Measurements from ENCODE around the gene DDX43. TPM values are rescaled to one million over a fixed set of nuclear protein-coding genes. Genes with fewer than 3 reads are reported as not detected.

DDX43 gene
- total RNA-seq, 1 experiment from 2014 or later = 0.68 TPM

GRCh38 chr6:73413102-73413501 lies 18.5 kb downstream of the DDX43 start:
- no peaks in the 10 kb centered on the region for H3K9me3 Mint-ChIP-seq
- ATAC-seq (no peak), DNase-seq (ENCODE audit: low spot score) (no peak)
- POLR2A ChIA-PET = no interaction called here
- no peaks in the 10 kb centered on the region for H3K27me3 Mint-ChIP-seq (ENCODE audit: low read depth)
- H3K27ac Mint-ChIP-seq = no peak overlapping the region
- TF ChIP-seq HMGA2 (CRISPR knock-in tag; IDR thresholded peaks at IDR 0.05) (no peak), ZNF281 (CRISPR knock-in tag; IDR thresholded peaks at IDR 0.05) (no peak), E2F1 (CRISPR knock-in tag; IDR thresholded peaks at IDR 0.05) (no peak), EMX1 (CRISPR knock-in tag; IDR thresholded peaks at IDR 0.05) (no peak), ZNF425 (CRISPR knock-in tag; conservative IDR thresholded peaks at IDR 0.05) (no peak), GTF2I (CRISPR knock-in tag; conservative IDR thresholded peaks at IDR 0.05) (no peak), ARID4B (CRISPR knock-in tag; IDR thresholded peaks at IDR 0.05; ENCODE audit: borderline replicate concordance) (no peak), MLX (CRISPR knock-in tag; IDR thresholded peaks at IDR 0.05) (no peak), ZNF317 (CRISPR knock-in tag; IDR thresholded peaks at IDR 0.05; ENCODE audit: borderline replicate concordance, low read depth) (no peak)
- CTCF ChIA-PET = no interaction called here
- no peaks in the 10 kb centered on the region for H3K36me3 Mint-ChIP-seq
- no peaks in the 10 kb centered on the region for H3K4me1 Mint-ChIP-seq
- no peak overlapping the region for H3K4me3 Mint-ChIP-seq

- Mint-ChIP-seq H3K4me3 (no peak overlapping the region), H3K27ac (no peak overlapping the region; the same call in 1 of the 2 replicates), H3K9me3 (no peaks in the 10 kb centered on the region), H3K36me3 (peaks cover 3% of the 10 kb centered on the region; the same call in 1 of the 2 replicates), H3K4me1 (no peaks in the 10 kb centered on the region), H3K27me3 (ENCODE audit: low read depth) (no peaks in the 10 kb centered on the region)
- DNase-seq (ENCODE audit: low spot score) = no peak
- ChIA-PET POLR2A (no interaction called here), CTCF (no interaction called here)
- TF ChIP-seq PRRX2 (CRISPR knock-in tag; IDR thresholded peaks at IDR 0.05) (no peak), MYBL2 (CRISPR knock-in tag; IDR thresholded peaks at IDR 0.05) (no peak), ATF1 (CRISPR knock-in tag; IDR thresholded peaks at IDR 0.05) (no peak), CREB1 (CRISPR knock-in tag; IDR thresholded peaks at IDR 0.05) (no peak)
- no peak for ATAC-seq
Measured at GRCh38 chr6:73418081-73418741, 23.6 kb downstream of the DDX43 start.

Measured in WTC11 (cell line).